GM21526 (cell line): Measurements from ENCODE around the gene ZBTB46.

Experiments used
- ATAC-seq: cut with Tn5 transposase; IDR thresholded peaks from one replicate; pipeline ENCODE4 v1.9.1; 2021; ENCODE audit warnings: moderate library complexity; ENCODE audit not compliant: unreplicated experiment, low FRiP score

ZBTB46 gene

GRCh38 chr20:63749597-63750508 is 81.2 kb downstream of the ZBTB46 start:
- ATAC-seq, result no peak

- ATAC-seq, result no peak
Observed at GRCh38 chr20:63748934-63749270, 82.2 kb downstream of the ZBTB46 start.

GRCh38 chr20:63748070-63748933 is 82.8 kb downstream of the ZBTB46 start:
- no peak for ATAC-seq

- ATAC-seq, result no peak
Observed at GRCh38 chr20:63747622-63748069, 83.4 kb downstream of the ZBTB46 start.

- ATAC-seq, result no peak
Observed at GRCh38 chr20:63746751-63747315, 84.2 kb downstream of the ZBTB46 start.

- no peak for ATAC-seq
Observed at GRCh38 chr20:63745961-63746731, 84.9 kb downstream of the ZBTB46 start.

GRCh38 chr20:63745424-63745805 is 85.6 kb downstream of the ZBTB46 start:
- ATAC-seq, result no peak

GRCh38 chr20:63744574-63745423 is 86.3 kb downstream of the ZBTB46 start:
- ATAC-seq, result no peak

- ATAC-seq, result no peak
Observed at GRCh38 chr20:63744158-63744557, 86.9 kb downstream of the ZBTB46 start.

- no peak for ATAC-seq
Observed at GRCh38 chr20:63743210-63743970, 87.7 kb downstream of the ZBTB46 start.

- no peak for ATAC-seq
Observed at GRCh38 chr20:63742381-63743024, 88.6 kb downstream of the ZBTB46 start.

- no peak for ATAC-seq
Observed at GRCh38 chr20:63741676-63742380, 89.2 kb downstream of the ZBTB46 start.

GRCh38 chr20:63741354-63741675 is 89.7 kb downstream of the ZBTB46 start:
- ATAC-seq, result no peak

GRCh38 chr20:63740627-63741353 is 90.3 kb downstream of the ZBTB46 start:
- no peak for ATAC-seq

GRCh38 chr20:63740070-63740626 is 90.9 kb downstream of the ZBTB46 start:
- no peak for ATAC-seq

- no peak for ATAC-seq
Observed at GRCh38 chr20:63739130-63740069, 91.7 kb downstream of the ZBTB46 start, which contains the start of gene SLC2A4RG. SLC2A4RG (plus strand) TSS chr20:63739776; CDS start chr20:63739913, 137 bp downstream.
